BJ (cell line): ENCODE results near the gene COA5. TPM values are rescaled to one million over a fixed set of nuclear protein-coding genes. Genes with fewer than 3 reads are reported as not detected.

ENCODE experiments used
- CTCF ChIA-PET: fragments of 350-600 bp; formaldehyde crosslinking; extraction: SDS; loops from one replicate; lab custom pipeline; 2021; ENCODE audit warnings: antibody characterized with exemption, inconsistent platforms; lab: Yijun Ruan, JAX
- POLR2A ChIA-PET: fragments of 300-600 bp; sonication (Branson Sonifier 250); formaldehyde crosslinking; extraction: SDS; loops from one replicate; lab custom pipeline; 2021; ENCODE audit warnings: antibody characterized with exemption; lab: Charles Lee
- DNase-seq: peaks from one replicate; pipeline ENCODE4 v3.0.0-alpha.2; 2011; ENCODE audit warnings: low read depth
- H3K27me3 ChIP-seq: 2 replicates; pipeline ENCODE4 v1.6.0; 2011; ENCODE audit warnings: low read length; ENCODE audit not compliant: control insufficient read depth, insufficient read depth
- H3K36me3 ChIP-seq: 2 replicates; pipeline ENCODE4 v1.5.1; 2011; ENCODE audit warnings: low read length; ENCODE audit not compliant: control insufficient read depth, insufficient read depth
- H3K4me3 ChIP-seq: 2 replicates; pipeline ENCODE4 v1.5.1; 2011; ENCODE audit warnings: low read depth, mild to moderate bottlenecking, control low read depth, low read length
- CTCF ChIP-seq: IDR thresholded peaks from 2 replicates; pipeline ENCODE4 v1.5.1; 2011; ENCODE audit warnings: low read depth, mild to moderate bottlenecking, control low read depth, inconsistent platforms, low read length, moderate library complexity; ENCODE audit not compliant: insufficient read depth
- polyA minus RNA-seq: library from RNA; depleted of rRNA, polyadenylated mRNA; stranded (reverse); fragments of >200 nt; gene quantifications from 2 replicates; pipeline ENCODE4 v1.2.3, GENCODE V29; 2011; rRNA and poly(A)+ RNA removed
- polyA plus RNA-seq: library from polyadenylated mRNA; depleted of rRNA; stranded (reverse); fragments of >200 nt; gene quantifications from 2 replicates; pipeline ENCODE4 v1.2.3, GENCODE V29; 2011; rRNA removed

The COA5 gene, protein sequence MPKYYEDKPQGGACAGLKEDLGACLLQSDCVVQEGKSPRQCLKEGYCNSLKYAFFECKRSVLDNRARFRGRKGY
- 23.0 and 24.4 TPM in 2 replicates for polyA plus RNA-seq
- polyA minus RNA-seq = 3.0 and 3.4 TPM in 2 replicates

DNA sequence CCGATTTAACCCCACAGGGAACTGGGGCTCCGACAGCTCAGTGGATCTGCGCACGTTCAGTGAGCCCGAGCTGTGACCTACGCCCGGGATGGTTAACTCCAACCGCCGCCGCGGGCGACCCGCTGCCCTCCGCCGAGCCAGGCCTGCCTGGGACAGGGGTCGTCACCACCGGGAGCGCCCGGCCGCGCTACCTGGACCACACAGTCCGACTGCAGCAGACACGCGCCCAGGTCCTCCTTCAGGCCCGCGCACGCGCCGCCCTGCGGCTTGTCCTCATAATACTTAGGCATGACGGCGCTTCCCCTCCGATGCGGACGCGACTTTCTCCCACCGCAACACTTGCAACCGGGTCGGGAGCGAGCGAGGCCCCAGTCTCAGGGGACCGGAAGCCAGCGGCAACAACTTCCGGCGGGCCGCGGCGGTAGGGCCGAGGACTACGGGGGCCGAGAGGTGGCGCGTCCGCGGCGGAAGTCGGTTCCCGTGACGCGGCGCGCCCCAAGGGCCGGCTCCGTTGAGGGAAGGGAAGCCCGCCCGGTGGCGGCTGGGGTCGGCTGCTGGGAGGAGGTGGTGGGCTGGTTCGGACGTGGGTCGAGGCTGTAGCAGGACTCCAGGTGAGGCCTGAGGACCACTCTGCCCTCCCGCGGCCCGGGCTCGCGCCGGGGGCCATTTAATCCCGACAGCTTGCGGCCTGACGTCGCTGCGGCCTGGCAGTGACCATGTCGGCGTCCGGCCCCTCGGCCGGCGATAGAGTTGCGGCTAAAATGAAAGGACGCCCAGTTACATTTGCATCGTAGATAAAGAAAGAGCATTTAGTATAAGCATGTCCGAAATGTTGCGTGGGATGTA, at the start of gene COA5, which contains the start of gene UNC50:
TSS of gene COA5 (minus strand) at position 397 of the 846 bp plus-strand sequence. CDS start at position 290, 107 bp downstream.
TSS of gene UNC50 (plus strand) at position 474 of the 846 bp plus-strand sequence. CDS start 1,171 bp downstream, outside the sequence.
- POLR2A ChIA-PET = no interaction called here
- no peak for TF ChIP-seq CTCF
- peaks cover 5% of the 10 kb centered on the region for H3K36me3 ChIP-seq
- no peaks in the 10 kb centered on the region for H3K27me3 ChIP-seq
- DNase-seq = no peak
- CTCF ChIA-PET = interaction anchor here (1.0 kb wide), 1 partner anchor 29 kb away, joined by 3 read pairs; no protein-coding TSS in a partner anchor
- H3K4me3 ChIP-seq = peak within 1 kb of the TSS; percentile 90

GRCh38 chr2:98656800-98657199, 48.5 kb upstream of the COA5 start:
- Histone ChIP-seq H3K27me3 (0 out of 2 replicates have a peak, but pooled peaks cover 2% of the 10 kb centered on the region), H3K36me3 (no peaks in the 10 kb centered on the region), H3K4me3 (no peak overlapping the region)
- POLR2A ChIA-PET = no interaction called here
- DNase-seq = no peak
- TF ChIP-seq CTCF = no peak
- CTCF ChIA-PET = interaction anchor here (0.9 to 1.0 kb wide), 2 partner anchors 10 to 307 kb away, joined by 3 read pairs; no protein-coding TSS in a partner anchor

DNA sequence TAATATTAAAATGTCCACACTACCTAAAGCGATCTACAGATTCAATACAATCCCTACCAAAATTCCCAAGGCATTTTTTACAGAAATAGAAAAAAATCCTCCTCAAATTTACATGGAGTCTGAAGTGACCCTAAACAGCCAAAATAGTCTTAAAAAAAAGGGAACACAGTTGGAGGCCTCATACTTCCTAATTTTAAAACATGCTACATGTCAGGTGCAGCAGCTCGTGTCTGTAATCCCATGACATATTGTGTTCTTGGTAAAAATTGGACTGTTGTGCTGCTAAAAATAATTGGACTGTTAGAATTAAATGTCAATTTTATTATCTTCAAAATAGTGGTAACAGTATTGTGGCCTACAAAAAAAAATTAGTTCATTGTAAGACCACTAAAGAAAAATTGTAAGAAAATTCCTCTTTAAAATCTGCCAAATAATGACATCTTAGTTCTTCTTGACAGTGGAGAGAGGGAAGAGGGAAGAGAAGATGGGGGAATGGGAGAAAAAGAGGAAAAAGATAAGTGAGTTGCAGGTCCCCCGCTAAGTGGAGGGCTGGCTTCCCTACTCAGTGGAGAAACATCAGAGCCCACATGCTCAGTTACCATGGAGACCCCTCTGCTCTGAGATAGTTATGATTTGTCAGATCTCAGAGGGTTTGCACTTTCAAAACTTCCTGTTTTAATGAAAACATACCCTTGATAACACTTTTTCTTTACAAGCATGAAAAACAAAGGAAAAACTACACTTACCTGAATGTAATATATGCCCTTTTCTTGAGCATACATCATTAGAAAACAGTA, 46.6 kb upstream of the COA5 start:
- Histone ChIP-seq H3K27me3 (0 out of 2 replicates have a peak, but pooled peaks cover 2% of the 10 kb centered on the region), H3K36me3 (no peaks in the 10 kb centered on the region), H3K4me3 (no peak overlapping the region)
- no peak for TF ChIP-seq CTCF
- no peak for DNase-seq
- ChIA-PET CTCF (interaction anchor here (0.5 kb wide), 1 partner anchor 242 kb away, joined by 3 read pairs; no protein-coding TSS in a partner anchor), POLR2A (no interaction called here)

GRCh38 chr2:98650998-98651397, 42.7 kb upstream of the COA5 start:
- no peak for TF ChIP-seq CTCF
- no peak overlapping the region for H3K4me3 ChIP-seq
- H3K36me3 ChIP-seq = no peaks in the 10 kb centered on the region
- 0 out of 2 replicates have a peak, but pooled peaks cover 2% of the 10 kb centered on the region for H3K27me3 ChIP-seq
- POLR2A ChIA-PET = no interaction called here
- DNase-seq = no peak
- CTCF ChIA-PET = interaction anchor here (1.0 kb wide), 1 partner anchor 415 kb away, joined by 6 read pairs; no protein-coding TSS in a partner anchor
